Measurements from ENCODE around the gene CDH4. TPM values are rescaled to one million over a fixed set of nuclear protein-coding genes. Genes with fewer than 3 reads are reported as not detected.

Gene CDH4
- total and polyA plus RNA-seq, 2 of the 13 experiments (the other 11 are each of a cell fraction or from before 2014, with no cell fraction given), result not detected

DNA sequence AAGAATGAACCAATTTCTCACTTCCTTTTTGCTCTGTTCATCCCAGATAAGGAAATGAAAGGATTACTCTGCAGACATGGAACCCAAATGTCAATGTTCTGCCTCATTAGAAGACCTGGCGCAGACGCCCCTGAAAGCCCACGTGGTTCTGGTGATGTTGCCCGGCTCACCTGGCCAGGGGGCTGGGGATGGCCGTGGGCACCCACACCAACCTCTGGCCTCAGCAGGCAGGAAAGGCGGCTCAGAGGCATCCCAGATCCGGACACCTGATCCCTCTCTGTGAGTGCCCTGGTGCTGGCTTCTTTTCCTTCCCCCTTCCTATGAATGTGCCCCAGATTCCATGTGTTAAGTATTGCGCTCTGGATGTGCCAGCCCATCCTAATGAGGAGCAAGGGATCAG, 33.6 kb downstream of the CDH4 start:
- no TSS peak for BruUV-seq (replicated peaks)
- CTCF ChIA-PET (ENCODE audit: low intra/inter-chr PET ratio, low total read pairs), result no interaction called here
- no peak for FAIRE-seq
- WGBS (ENCODE audit: low lambda C conversion rate), result 5% methylated on average over 8 of the region's 8 CpGs
- intact Hi-C loops (cut with micrococcal nuclease; ENCODE audit: unreplicated experiment), result no loop called here
- Histone ChIP-seq H3K79me2 (ENCODE audit: insufficient read depth, low read length) (no peaks in the 10 kb centered on the region), H2AFZ (ENCODE audit: low read length) (no peak overlapping the region), H3K4me2 (ENCODE audit: low read depth, low read length) (no peak overlapping the region), H3K4me3 (replicated peaks in 1 of 3; ENCODE audit: insufficient read depth in 1 of 3, low read depth in 2 of 3, low read length in 3 of 3) (no peak overlapping the region), H3K36me3 (replicated peaks in 1 of 2; ENCODE audit: control insufficient read depth in 1 of 2, insufficient read depth in 2 of 2, low read length in 2 of 2) (no peaks in the 10 kb centered on the region), H4K20me1 (ENCODE audit: insufficient read depth, low read length) (no peaks in the 10 kb centered on the region), H3K27me3 (ENCODE audit: control insufficient read depth in 1 of 2, insufficient read depth in 2 of 2, low read length in 2 of 2) (peaks cover 0 to 20% of the 10 kb centered on the region in 2 experiments; a peak in 2 of 5 replicates), H3K9ac (ENCODE audit: insufficient read depth, low read depth, low read length) (no peak overlapping the region), H3K9me3 (ENCODE audit: low read length) (peaks cover 9% of the 10 kb centered on the region), H3K27ac (ENCODE audit: extremely low read length, insufficient read depth, low read length) (no peak overlapping the region), H3K4me1 (ENCODE audit: insufficient read depth, low read length) (no peaks in the 10 kb centered on the region)
- POLR2A ChIA-PET, result no interaction called here
- no peak for ATAC-seq
- TF ChIP-seq RFXANK (CRISPR knock-in tag; IDR thresholded peaks at IDR 0.05), result no peak
- TF ChIP-seq HNRNPH1 (optimal IDR thresholded peaks at IDR 0.05; ENCODE audit: low read depth, low read length), result no peak
- no peak for TF ChIP-seq MAFK (conservative IDR thresholded peaks at IDR 0.05 in 1 of 2, IDR thresholded peaks at IDR 0.05 in 1 of 2; ENCODE audit: low read length in 2 of 2)
- TF ChIP-seq NRL (CRISPR knock-in tag; IDR thresholded peaks at IDR 0.05; ENCODE audit: borderline replicate concordance), result no peak
- no peak for TF ChIP-seq RARA (CRISPR knock-in tag; IDR thresholded peaks at IDR 0.05)
- no peak for TF ChIP-seq ZNF253 (CRISPR knock-in tag; IDR thresholded peaks at IDR 0.05; ENCODE audit: borderline replicate concordance)
- TF ChIP-seq, protein P1, sequence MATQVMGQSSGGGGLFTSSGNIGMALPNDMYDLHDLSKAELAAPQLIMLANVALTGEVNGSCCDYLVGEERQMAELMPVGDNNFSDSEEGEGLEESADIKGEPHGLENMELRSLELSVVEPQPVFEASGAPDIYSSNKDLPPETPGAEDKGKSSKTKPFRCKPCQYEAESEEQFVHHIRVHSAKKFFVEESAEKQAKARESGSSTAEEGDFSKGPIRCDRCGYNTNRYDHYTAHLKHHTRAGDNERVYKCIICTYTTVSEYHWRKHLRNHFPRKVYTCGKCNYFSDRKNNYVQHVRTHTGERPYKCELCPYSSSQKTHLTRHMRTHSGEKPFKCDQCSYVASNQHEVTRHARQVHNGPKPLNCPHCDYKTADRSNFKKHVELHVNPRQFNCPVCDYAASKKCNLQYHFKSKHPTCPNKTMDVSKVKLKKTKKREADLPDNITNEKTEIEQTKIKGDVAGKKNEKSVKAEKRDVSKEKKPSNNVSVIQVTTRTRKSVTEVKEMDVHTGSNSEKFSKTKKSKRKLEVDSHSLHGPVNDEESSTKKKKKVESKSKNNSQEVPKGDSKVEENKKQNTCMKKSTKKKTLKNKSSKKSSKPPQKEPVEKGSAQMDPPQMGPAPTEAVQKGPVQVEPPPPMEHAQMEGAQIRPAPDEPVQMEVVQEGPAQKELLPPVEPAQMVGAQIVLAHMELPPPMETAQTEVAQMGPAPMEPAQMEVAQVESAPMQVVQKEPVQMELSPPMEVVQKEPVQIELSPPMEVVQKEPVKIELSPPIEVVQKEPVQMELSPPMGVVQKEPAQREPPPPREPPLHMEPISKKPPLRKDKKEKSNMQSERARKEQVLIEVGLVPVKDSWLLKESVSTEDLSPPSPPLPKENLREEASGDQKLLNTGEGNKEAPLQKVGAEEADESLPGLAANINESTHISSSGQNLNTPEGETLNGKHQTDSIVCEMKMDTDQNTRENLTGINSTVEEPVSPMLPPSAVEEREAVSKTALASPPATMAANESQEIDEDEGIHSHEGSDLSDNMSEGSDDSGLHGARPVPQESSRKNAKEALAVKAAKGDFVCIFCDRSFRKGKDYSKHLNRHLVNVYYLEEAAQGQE (IDR thresholded peaks at IDR 0.05; ENCODE audit: borderline replicate concordance in 1 of 2, low read depth in 1 of 2, low read length in 2 of 2), result no peak
- no peak for TF ChIP-seq ZNF30 (CRISPR knock-in tag; IDR thresholded peaks at IDR 0.05)
- in situ Hi-C loops (cut with HindIII; ENCODE audit: extremely low pct_ligation_motif_present, low pct_unique_long_range_greater_than_20kb), result no loop called here
- DNase-seq (ENCODE audit: low spot score), result no peak

All from HepG2 (cell line).